Fibroblast of skin of left quadriceps (primary cell): ENCODE data around the gene STK39.

Experiments
- DNase-seq, 2 experiments: peaks; one replicate each; pipeline ENCODE4 v3.0.0-alpha.2; 2013; ENCODE audit warnings: low read depth in 2 of 2

STK39 gene

DNA sequence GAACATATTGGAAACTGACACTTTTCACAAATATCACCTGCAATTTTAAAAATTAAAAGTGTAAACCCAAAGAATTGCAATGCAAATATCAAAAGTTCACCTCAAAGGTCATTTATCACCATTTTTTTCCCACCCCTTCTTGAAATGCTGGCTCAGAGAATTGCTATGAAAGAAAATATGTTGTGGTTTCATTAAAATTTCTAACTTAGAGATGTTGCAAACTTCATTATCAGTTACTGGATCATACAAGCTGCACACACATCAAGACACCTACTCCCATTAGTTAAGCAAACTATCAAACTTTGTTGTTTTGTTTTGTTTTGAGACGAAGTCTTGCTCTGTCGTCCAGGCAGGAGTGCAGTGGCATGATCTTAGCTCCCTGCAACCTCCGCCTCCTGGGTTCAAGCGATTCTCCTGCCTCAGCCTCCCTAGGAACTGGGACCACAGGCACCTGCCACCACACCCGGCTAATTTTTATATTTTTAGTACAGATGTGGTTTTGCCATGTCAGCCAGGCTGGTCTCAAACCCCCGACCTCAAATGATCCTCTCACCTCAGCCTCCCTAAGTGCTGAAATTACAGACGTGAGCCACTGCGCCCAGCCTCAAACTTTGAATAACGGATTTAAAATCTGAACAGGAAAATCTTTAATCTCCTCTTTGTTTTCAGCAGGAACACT is 37.0 kb downstream of the STK39 start:
- no peak for DNase-seq

DNA sequence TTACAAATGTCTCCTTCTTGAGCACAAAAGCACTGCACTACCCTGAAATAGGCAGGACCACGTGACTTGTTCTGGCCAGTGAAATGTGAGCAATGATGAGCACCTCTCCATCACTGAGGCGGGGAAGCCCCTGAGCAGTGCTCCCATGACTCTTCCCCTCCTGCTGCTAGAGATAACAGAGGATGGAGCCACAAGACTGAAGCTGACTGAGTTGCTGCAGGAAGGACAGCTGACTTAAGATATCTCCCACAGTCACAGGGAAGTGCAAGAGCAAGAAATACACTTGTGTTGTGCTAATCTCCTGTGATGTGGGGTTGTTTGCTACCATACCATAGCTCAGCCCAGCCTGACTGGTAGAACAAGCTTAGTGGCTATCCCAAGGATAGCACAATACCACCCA is 38.7 kb downstream of the STK39 start:
- DNase-seq, result no peak

DNA sequence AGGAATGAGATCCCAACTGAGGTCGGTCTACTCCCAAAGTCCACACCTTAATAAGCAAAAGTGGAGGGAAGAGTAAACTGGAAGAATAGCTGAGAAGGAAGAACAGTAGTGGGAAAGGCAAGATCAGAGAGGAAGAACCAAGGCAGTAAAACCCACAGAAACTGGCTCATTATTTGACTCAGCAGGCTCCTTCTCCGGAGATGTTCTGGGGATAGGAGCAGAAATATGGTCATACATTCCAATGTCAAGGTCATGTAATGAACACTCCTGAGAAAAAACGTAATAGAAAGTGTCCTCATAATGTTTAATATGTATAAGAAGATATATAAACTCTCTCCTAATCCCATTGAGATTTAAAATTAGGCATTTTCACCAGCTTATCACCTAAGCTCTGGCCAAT is 39.5 kb downstream of the STK39 start:
- DNase-seq, result no peak

DNA sequence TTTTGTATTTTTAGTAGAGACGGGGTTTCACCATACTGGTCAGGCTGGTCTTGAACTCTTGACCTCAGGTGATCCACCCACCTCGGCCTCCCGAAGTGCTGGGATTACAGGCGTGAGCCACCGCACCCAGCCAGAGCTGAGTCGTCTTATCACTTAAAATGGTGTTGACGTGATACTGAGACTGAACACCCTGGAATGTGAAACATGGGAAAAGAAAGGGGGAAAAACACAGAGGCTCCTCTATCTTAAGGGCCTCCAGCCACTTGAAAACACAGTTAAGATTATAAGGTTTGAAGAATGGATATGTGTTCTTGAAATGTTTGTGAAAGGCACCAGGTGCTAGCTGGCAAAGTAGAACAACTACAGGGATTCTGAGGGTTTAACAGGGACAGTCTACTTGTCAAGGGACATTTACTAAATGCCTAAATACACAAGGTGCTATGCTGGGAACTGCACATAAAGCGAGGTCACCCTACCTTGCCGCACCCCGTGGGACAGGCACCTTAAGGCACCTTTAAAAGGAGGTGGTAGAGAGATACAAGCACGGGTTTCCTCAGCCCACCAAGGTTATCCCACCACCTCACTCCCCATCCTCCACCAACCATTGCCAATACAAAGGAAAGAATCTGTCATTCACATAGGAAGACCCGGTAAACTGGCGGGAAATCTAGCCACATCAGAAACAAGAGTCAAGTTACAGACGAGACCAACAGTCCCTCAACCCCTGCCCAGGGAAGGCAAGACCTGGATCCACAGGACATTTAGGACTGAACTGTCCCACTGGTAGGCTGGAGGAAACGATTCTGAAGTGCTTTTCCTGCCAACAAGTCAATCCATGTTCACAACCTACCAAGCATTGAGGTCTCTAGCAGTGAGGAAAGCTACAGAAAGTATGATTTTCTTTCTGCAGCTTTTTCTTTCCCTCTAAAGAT is 43.4 kb downstream of the STK39 start:
- no peak for DNase-seq

DNA sequence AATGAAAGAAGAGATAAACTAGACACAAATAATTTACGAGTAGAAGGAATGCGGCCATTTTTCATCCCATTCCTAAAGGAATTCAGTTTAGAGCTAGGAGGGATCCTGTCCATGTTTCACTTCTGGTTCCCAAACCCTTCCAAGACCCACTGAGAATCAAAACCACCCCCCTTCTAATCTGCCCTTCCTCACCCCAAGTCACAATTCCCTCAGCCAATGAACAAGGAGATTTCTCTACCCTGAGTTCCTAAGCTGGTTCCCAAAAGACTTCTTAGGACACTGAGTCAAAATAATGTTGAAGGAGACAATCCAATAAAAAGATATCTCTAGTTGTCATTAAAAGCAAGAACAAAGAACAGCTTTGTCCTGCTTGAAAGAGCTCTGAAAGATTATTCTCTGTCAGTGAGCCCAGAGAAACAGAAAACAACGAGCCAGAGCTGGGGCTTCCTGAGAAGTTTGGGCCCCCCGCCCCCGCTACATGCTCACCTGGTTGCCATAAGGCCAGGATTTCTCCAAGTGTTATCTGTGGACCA is 45.7 kb downstream of the STK39 start:
- no peak for DNase-seq

DNA sequence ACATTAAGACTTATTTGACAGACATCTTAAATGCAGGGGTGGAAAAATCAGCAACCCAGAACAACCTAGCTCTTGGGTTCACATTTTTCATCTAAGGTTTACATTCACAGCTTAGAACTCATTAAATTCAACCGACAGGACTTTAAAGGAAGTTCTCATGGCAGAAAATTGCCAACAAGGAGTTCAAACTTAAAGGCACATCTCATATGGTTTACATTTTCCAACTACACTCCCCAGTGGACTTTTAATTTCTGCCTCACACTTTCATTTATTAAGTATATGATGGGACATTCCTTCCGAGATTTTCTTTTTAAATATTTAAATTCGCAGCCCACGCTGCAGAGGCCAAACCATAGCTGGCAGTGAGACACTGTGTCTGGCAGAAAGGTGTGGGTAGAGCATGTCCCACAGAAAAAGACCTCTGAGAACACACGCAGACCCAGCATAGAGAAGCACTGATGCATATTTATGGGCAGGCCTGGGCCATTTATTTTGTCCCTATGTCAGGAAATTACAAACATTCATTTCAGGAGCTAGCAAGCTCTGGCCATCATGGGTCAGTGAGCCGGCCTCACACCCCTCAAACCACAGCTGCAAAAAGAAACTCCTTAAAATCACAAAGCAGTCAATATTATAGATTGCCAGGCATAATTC is 46.3 kb downstream of the STK39 start:
- DNase-seq, result no peak

DNA sequence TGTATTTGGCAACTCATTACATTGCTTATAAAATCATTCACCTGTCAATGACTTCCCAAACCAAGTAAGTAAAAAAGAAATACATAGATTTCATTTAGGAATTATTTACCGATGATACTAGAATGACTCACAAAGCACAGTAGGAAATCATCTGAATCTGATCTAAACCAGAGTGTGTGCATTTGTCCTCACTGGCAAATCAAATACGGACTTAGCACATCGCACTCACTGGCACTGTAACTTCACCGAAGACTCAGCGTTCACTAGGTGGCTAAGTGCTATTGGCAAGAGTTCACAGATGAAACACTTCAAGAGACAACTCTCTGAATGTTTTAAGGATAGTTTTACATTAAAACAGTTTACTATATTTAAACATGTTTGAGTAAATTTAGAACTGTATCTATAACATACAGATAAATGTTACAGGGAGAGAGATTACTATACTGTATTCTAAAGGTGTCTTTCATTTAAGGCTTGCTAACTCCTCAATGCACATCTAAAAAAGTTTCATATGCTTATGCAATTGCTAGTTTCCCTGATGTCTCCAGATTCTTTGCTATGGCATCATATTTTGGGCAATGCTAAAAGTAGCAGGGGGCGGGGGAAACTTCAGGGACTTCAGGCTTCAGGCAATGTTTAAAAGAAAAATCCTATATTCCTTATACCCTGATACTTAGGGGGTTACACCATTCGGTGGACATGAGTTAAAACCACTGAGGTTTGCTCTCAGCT is 48.8 kb downstream of the STK39 start:
- no peak for DNase-seq

DNA sequence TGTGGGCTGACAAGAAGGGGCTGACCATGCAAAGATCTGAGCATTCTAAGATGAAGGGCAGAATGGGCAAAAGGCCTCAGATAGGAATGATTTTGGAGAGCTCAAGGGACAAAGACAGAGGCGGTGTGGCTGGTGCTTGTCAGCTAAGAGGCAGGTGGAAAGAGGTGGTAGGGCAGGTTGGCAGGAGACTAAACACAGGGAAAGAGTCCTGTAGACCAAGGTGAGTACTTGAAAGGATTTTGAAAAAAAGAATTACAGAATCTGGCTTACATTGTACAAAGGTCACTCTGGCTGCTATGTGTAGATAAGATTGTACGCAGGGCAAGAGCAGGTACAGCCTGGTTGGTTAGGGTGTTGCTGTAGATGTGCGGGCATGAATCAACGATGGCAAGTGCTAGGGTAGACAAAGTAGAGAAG is 50.6 kb downstream of the STK39 start:
- no peak for DNase-seq

DNA sequence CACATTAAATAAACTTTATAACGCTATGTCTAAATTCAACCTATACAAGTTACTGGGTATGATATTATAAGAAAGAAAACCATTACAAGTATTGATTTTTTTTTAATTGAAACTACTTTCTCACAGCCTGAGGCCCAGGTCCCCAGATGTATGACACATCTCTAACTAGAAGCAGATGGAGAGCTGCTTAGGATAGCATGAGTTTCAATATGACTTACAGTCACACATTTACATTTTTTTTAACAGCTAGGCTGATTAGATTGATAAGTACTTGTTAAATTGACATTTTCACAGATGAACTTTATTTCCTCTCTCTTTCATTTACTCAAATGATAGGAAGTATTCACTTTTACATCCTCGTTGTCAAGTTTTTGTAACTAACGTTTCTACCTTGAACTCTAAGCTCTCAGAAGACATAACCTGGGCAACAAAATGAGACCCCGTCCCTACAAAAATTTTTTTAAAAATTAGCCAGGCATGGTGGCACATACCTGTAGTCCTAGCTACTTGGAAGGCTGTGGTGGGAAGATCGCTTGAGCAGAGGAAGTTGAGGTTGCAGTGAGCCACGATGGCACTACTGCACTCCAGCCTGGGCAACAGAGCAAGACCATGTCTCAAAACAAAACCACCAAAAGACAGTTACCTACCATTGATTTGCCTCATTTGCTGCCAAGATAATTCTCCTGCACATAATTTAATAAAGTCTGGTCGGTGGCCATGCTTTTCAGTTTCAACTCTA is 52.4 kb downstream of the STK39 start:
- no peak for DNase-seq

DNA sequence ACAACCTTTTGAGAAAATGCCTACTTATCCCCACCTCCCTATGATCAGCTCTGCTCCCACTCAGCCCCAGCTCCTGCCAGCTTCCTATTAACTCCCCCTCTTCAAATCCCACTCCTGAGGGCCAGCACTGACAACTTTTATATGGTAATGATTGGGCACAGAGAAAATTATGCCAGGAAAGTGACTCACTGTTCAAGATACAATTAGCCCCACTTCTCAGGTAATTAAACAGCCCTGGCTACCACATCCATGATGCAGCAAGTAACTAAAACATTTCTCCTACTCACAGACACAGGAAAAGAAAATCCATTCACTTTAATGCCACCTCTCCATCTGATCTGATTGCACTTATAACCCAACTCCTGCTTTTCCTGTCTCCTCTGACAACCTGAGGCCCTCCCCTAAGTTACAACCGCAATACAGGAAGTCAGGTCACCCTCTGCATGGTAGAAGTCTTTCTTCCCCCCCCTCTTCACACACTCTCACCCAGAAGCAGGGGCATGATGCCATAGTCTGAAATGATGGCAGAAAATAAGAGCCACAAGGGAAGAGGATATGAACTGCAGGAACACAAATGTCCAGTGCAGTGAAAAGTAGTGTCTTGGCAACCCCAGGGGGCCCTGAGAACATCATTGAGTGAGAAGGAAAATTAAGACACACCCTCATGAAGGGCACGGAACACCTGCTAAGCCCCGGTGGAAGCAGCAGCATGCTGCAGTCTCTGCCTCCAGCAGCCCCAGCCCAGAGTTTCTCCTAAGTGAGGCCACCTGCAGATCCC is 54.4 kb downstream of the STK39 start:
- DNase-seq, result no peak

DNA sequence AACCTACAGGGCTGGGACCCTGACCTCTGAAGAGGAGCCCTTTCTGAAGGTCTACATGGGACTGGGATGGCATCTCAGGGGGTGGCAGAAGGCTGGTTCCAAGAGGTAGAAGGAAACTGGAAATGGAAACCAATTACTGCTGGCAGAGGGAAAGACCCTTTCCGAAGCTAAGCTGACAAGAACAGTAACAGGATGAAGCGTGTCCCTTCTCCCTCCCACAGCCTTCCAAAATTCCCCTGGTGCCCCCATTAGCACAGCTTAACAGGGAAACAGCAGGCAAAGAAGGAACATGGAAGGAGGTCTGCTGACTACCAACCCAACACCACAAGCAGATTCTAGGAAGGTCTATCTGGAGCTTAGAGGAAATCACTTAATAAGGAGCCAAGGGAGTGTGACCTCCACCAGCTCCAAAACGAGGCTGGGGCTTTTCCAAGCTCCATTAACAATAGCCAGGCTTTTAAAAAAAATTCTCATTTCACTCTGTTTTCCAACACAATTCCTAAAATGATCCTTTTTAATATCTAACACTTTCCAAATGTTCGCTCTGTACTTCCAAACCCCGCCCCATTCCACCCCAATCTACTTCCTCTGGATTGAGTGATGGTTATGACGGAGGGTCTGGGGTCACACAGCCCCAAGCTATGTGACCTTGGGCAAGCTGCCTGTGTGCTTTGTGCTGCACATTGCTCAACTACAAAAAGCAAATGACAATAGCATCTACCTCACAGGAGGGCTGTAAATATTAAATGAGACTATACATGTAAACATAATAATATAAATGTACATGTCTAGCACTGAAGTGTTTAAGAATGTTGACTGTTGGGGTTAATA is 55.2 kb downstream of the STK39 start:
- no peak for DNase-seq

DNA sequence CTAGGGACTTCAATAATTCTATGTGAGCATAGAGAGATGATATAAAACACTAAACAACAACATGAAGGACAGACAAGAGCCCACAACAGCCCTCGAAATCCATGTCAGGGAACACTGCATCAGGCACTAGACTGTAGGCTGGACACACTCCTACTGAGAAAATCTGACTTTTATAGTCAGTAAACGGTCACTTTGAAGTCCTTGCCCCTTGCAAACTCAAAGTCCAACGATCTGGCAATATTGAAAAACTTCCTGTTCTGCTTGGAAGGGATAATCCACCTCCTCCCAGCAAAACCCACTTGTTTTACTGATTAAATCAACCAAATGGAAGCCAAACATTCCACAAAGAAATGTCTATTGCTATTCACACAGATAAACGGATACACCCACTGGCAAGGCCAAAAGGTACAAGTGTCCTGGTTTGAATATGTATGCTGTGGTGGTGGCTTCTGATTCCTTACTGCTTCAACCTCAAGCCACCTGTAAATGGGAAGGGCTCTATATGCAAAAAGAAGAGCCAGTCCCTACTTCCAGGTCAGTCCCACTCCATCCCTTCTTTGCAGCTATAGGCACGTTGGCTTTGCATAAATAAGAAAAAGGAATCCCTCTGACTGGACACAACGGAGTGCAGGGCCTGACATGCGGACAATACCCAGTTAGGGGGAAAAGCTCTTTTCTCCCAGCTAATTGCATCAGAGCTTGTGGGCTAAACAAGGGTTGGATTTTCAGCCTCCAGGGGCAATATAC is 56.6 kb downstream of the STK39 start:
- DNase-seq, result no peak

DNA sequence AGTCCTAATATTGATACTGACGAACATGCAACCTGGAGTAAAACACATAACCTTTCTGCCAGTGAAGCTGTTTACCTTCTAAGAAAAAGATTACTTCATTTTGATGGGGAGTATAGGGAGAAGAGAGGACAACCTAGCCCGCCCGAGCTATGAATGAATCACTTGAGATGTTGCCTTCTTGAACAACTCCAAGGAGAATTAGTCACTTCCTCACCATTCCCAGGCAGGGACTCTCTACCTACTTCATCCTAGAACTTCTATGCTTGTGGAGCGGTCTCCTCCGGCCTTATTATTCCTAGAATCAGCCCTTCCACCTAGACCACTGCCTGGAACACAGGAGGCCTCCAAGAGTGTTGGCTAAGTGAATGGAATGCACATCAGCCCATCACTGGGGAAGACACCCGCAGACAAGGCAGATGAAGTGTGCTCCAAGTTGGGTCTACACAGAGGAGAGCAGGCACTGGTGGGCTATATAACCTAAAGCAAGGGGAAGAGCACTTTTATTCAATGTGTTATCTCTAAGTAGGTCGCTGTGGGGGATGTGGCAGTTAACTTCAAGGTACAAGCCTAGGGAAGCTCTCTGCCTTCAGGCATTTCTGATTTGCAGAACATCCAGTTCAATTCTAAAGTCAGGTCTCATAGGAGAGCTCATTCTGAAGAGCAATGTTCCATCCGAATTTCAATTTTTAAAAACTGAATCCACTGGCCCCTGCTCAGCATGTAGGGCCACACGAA is 57.4 kb downstream of the STK39 start:
- no peak for DNase-seq

DNA sequence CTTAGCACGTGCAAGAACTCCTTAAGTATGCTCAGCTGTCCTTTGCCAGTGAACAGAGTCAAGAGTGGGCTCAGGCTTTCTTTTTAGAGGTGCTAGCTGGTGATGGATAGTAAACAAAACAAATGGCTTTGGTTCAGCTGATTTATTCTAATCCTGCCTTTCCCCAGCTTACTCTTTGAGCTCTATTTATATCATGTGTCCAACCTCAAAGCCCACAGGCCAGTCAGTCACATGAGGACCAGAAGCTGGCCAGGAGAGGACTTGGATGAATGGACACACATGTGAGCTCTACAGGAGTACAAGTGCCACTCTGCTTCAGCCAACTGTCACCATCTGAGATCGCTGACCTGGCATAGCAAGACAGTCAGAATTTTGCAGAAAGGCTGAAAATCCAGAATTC is 59.4 kb downstream of the STK39 start:
- no peak for DNase-seq

DNA sequence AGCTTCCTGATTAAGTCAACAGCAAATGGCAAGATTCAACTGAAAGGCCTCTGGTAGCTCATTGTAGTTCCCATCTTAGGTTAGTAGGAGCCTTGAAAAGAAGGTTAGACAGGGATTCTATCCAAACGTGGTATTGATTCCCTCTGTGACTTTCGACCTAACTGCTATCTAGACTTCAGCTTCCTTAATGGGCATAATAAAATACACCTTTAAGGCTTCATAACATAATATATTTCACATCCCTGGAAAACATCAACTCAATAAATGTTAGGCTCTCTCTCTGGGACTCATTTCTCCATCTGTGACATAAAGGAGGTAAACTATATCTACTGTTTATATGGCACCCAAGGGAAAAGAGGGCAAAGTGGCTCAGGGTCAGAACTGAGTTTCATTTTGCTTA is 60.9 kb downstream of the STK39 start:
- no peak for DNase-seq

DNA sequence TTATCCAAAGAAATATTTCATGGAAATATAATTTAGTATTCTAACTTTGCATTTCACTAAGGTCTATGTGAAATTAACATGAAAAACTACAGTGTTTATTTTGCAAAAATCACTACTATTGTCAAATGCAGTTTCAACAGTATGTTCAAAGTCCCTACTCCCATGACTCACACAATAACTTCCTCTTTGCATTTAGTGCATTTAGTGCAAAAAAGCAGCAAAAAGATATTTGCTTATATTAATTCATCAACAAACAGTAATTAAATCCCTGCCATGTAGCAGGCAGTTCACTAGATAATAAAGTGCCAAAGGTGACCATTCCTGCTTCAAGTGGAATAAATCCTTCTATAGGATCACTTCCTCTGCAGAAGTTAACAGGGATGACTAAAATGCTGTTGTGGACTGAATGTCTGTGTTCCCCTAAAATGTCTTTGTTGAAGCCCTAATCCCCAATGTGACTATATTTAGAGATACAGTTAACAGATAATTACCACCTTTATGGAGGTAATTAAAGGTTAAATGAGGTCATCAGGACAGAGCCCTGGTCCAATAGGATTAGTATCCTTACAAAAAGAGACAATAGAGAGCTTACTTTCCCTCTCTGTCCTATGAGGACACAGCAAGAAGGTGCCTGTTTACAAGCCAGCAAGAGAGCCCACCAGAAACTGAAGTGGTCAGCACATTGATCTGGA is 61.7 kb downstream of the STK39 start:
- DNase-seq, result no peak
